ENCODE results near the gene PLPP7.

Gene PLPP7

DNA sequence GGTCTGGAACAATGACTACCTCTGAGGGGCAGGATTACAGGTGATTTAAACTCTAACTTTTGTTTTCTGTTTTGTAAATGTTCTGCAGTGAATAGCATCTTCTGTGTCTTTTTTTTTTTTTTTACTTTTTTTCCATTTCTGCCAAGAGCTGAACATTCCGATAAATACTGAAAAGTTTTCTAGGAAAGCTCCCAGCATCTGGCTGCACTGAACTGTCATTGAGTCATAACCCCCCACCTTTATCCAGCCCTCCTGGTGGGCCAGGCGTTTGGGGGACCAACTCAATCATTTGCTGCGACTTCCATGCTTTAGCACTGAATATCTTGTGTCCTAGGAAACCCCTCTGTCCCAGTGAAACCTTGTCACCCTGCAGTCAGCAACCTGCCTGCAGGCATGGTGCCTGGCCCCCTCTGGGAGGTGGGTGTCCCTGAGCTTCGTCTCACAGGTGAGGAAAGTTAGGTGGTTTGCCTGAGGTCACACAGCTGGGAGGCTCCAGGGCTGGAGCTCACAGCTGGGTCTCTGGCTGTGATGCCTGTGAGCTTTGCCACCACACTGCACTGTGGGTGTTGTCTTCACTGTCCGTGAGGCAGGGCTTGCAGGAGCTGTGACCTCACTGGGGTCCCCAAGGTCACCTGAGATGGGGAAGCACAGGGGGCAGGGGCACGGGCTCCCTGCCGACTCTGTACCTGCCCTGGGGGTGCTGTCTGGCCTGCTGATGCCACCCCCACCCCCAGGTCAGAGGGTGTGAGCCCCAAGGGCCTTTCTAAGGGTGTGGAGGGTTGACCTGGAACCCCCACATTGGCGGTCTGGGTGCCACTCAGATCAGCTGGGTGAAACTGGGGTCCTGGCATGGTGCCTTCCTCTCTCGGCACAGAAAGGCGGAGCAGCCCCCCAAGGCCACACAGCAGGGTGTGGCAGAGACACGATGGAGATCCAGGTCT lies 14.1 kb downstream of the PLPP7 start:
- no peak for DNase-seq (ENCODE audit: low spot score)

DNA sequence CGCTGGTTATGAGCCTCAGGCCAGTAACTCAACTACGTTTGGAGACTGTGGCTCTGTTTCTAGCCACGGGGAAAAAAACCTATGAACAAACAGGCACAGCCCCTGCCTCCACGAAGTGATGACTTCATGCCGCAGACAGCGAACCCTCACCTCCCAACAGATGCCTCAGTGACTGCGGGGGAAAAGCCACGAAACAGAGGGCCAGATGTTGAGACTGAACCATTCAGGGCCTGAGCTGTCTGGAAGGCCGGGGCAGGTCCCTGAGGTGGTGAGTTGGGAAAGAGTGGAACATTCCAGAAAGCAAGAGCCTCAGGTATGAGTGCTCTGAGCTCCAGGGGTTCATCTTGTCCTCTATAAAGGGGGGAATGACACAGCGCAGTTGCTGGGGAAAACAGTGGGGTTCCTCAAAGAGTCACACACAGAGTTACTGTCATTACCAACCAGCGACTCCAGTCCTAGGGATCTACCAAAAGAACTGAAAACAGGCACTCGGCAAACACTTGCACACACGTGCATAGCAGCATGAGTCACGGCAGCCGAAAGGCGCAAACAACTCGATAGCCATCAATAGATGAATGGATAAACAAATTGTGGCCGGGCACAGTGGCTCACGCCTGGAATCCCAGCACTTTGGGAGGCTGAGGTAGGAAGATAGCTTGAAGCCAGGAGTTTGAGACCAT lies 15.3 kb downstream of the PLPP7 start:
- no peak for DNase-seq (ENCODE audit: low spot score)

DNA sequence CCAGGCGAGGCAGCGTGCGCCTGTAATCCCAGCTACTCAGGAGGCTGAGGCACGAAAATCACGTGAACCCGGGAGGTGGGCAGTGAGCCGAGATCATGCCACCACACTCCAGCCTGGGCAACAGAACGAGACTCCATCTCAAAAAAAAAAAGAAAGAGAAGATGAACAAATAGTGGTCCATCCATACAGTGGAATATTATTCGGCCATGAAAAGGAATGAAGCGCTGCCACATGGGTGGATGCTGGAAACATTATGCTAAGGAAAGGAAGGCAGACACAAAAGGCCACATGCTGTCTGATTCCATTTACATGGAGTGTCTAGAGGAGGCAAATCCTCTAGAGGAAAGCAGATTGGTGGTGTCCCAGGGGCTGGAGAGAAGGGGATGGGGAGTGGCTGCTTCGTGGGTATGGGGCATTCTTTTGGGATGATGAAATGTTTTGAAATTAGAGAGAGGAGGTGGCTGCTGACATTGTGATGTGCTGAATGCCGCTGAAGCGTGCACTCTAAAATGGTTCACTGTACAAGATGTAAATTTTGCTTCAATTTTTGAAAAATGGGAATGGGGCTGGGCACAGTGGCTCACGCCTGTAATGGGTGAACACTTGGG lies 17.0 kb downstream of the PLPP7 start:
- DNase-seq (ENCODE audit: low spot score): no peak

DNA sequence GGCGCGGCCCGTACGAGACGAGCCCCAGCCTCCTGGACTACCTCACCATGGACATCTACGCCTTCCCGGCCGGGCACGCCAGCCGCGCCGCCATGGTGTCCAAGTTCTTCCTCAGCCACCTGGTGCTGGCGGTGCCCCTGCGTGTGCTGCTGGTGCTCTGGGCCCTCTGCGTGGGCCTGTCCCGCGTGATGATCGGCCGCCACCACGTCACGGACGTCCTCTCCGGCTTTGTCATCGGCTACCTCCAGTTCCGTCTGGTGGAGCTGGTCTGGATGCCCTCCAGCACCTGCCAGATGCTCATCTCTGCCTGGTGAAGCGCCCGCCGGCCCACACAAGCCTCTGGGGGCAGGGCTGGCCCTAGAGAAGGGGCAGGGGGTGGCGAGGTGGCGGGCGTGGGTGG lies 18.5 kb downstream of the PLPP7 start:
- no peak for DNase-seq (ENCODE audit: low spot score)

DNA sequence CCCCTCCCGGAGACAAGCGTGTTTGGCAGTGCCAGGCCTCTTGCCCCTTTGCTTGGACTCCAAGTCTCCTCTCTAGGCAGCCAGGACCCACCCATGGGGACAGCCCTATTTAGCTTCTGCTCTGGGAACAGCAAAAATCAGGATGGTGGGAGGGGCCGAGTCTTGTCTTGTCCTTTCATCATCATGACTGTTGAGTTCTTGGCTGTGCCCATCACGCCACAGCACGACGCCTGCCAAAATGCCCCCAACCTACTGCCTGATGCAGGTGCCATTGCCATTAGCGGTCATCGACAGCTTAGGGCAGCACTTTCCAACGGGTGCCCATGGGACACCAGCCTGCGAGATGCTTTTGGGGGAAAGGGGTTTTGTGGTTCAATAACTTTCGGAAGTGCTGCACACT lies 18.9 kb downstream of the PLPP7 start:
- DNase-seq (ENCODE audit: low spot score): no peak

DNA sequence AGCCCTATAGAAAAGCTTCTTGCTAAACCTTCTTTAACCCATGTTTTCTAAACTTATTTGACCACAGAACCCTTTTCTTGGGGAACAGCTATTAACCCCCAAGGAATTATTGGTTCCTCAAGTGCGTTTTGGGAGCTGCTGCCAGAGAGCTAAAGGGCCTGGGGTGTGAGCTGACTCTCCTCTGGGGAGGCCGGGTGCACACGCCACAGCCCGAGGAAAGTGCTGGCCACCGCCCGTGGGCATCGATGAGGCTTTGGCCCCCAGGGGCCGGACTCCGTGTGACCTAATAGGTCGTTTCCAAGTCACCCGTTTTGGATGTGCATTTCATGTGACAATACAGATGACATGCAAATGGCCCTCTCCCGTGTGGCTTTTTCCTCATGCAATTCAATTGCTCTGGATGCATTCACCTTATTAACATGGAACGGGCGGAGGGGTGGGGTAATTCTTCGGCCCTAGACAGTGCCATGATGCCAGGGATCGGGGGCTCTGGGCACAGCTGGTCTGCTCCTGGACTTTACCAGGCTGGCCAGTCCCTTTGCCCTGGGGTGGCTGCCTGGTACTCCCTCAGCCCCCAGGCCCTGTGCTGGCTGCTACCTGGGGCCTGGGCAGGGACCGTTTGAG lies 19.5 kb downstream of the PLPP7 start:
- DNase-seq (ENCODE audit: low spot score): no peak

- DNase-seq (ENCODE audit: low spot score): no peak
Observed at GRCh38 chr9:131309530-131310276, 20.2 kb downstream of the PLPP7 start.

DNA sequence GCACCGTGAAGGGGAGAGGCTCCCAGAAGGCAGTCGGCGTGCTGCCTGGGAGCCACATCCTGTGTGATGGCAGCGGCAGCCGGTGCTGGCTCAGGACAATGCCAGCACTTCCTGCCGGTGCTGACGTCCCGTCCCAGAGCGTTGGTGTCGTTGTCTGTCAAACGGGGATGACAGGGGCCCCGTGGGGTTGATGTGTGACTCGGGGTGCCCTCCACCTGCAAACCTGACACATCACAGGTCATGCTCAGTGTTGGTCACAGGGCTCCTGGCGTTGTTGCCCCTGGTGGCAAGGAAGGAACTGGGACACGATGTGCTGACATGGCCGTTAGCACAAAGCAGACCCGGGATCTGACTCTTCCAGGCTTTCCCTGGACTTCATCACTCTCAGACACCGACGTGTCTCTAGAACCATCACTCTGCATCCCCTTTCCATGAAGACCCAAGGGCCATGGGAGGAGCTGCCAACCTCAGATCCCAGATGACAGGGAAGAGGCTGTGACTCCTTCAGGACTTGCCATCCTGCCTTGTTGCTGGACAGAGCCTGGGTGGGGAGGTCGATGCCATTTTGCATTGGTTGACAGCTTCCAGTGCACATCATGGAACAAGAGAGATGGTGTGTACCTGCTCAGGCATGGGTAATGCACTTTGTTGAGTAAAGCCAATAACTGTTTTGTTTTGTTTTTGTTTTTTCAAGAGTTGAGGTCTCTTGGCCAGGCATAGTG lies 21.5 kb downstream of the PLPP7 start:
- DNase-seq (ENCODE audit: low spot score): no peak

DNA sequence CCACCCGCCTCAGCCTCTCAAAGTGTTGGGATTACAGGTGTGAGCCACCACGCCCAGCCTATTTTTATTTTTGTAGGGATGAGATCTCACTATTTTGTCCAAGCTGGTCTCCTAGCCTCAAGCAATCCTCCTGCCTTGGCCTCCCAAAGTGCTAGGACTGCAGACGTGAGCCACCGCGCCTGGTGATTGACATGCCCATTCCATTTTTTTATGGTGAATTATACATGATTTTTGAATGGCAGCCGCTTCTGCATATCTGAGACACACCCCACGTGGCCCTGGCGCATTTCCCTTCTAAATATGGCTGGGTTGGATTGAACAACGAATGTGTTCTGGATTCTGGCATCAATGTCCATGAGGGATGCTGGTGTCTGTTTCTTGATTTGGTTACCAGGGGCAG lies 22.7 kb downstream of the PLPP7 start:
- no peak for DNase-seq (ENCODE audit: low spot score)

DNA sequence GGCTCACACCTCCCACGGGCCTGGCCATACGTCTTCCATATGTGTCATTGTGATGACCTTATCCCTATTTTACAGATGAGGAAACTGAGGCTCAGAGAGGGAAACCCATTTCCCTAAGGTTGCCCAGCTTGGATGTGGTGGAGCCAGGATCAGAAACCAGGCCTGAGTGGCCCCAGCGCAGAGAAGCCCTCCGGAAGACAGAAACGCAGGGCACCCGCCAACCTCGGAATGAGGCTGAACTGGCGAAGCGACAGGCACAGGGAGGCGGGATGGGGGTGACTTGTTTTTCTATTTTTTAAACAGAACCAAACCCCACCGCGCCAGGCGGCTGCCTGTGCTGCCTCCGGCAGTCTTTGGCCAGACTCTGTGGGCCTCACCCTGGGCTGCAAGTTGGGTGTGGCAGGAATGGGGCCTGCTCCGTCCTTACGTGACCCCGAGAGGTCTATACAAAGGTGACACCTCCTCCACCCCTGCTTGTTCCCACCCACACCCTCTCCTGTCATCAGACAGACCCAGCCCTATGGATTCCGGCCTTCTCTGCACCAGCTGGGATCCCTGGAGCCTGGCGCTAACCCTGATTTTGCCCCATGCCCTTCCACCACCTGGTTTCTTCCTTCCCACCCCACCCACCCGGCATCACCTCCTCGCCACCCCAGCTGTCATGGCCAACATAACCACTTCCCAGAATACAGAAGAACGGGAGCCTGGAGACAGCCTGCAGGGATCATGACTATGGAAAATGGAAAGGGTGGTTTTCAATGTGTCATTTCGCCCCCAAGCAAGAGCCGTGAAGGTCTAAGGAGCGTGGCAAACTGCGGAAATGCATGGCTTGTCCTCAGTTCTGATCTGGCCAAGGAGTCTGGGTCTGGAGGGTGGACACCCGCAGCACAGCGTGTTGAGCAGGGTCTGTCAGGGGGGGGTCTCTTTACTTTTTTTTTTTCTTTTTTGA lies 23.6 kb downstream of the PLPP7 start:
- DNase-seq (ENCODE audit: low spot score): no peak

- DNase-seq (ENCODE audit: low spot score): no peak
Observed at GRCh38 chr9:131318231-131319085, 28.9 kb downstream of the PLPP7 start.

DNA sequence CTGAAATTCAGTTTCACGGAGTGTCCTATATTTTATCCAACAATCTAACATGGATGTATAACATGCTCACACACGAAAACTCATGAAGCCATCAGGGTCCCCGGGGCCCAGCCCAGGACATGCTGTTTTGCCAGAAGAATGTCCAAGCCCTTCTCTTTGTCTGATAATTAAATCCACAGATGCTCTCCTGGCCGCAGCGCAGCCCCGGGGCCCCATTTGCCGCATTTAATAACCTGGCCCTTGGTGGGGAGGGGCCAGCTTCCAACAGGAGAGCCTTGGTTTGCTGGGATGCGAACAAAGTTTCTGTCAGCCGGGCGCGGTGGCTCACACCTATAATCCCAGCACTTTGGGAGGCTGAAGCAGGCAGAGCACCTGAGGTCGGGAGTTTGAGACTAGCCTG lies 30.0 kb downstream of the PLPP7 start:
- DNase-seq (ENCODE audit: low spot score): no peak

DNA sequence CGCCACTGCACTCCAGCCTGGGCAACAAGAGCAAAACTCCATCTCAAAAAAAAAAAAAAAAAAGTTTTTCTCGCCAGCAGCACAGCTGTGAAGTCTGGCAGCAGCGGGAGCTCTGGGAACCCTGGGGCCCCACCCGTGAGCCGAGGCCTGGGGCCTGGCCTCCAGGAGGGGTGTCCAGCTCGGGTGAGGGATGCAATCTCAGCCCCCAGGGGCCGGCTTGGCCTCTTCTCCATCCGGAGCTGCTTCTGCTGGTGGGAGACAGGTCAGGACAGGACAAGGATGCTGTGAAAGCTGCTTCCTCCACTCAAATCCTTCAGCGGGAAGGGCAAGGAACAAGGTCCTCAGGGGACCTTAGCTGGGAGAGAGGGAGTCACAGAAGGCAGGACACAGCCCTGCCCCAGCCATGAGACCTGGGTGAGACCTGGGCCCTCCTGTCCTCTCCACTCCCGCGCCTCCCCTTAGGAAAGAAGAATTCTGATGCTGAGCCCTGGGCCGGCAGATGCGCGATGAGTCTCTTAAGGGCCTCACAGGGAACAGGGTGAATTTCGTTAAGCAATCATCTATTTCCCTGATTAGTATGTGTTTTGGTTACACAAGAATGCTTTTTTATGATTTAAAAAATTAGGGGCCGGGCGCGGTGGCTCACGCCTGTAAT lies 30.6 kb downstream of the PLPP7 start:
- no peak for DNase-seq (ENCODE audit: low spot score)

- DNase-seq (ENCODE audit: low spot score): no peak
Observed at GRCh38 chr9:131323629-131324028, 34.1 kb downstream of the PLPP7 start.

GRCh38 chr9:131324736-131325679 lies 35.5 kb downstream of the PLPP7 start:
- DNase-seq (ENCODE audit: low spot score): no peak

- DNase-seq (ENCODE audit: low spot score): no peak
Observed at GRCh38 chr9:131329241-131329641, 39.7 kb downstream of the PLPP7 start.

Data from pons (tissue), 1 donor.